GM12872 (cell line): ENCODE measurements around the gene NR1H2.

Experiments used
- CTCF ChIP-seq: IDR thresholded peaks from 3 replicates; pipeline ENCODE4 v1.5.1; 2011; ENCODE audit warnings: low read depth, mild to moderate bottlenecking, low read length, moderate library complexity; ENCODE audit not compliant: insufficient read depth

The NR1H2 gene

GRCh38 chr19:50412419-50412818, 36.2 kb downstream of the NR1H2 start:
- TF ChIP-seq CTCF = no peak

- TF ChIP-seq CTCF = no peak
These were observed 36.8 kb downstream of the NR1H2 start for GRCh38 chr19:50413096-50413495.

GRCh38 chr19:50413531-50413930, 37.3 kb downstream of the NR1H2 start:
- TF ChIP-seq CTCF = no peak

GRCh38 chr19:50414864-50415660, 38.8 kb downstream of the NR1H2 start:
- peak; percentile 96 for TF ChIP-seq CTCF

GRCh38 chr19:50415661-50416033, 39.4 kb downstream of the NR1H2 start:
- no peak for TF ChIP-seq CTCF

GRCh38 chr19:50416034-50416977, 40.0 kb downstream of the NR1H2 start:
- 0 out of 3 replicates have a peak, but pooled peaks have one; percentile 21 for TF ChIP-seq CTCF

- no peak for TF ChIP-seq CTCF
These were observed 41.1 kb downstream of the NR1H2 start for GRCh38 chr19:50417111-50418081.
